ENCODE results near the gene SLC22A2.

- TF ChIP-seq PHB2 (IDR thresholded peaks at IDR 0.05; ENCODE audit: low read depth), result no peak
- no peak for TF ChIP-seq TCF7L2 (IDR thresholded peaks at IDR 0.05; ENCODE audit: low read depth, low read length)
- no peak for TF ChIP-seq EZH2 (IDR thresholded peaks at IDR 0.05; ENCODE audit: borderline replicate concordance, low read depth, low read length)
- no peak for TF ChIP-seq NCOA6 (IDR thresholded peaks at IDR 0.05)
- TF ChIP-seq, protein P1, sequence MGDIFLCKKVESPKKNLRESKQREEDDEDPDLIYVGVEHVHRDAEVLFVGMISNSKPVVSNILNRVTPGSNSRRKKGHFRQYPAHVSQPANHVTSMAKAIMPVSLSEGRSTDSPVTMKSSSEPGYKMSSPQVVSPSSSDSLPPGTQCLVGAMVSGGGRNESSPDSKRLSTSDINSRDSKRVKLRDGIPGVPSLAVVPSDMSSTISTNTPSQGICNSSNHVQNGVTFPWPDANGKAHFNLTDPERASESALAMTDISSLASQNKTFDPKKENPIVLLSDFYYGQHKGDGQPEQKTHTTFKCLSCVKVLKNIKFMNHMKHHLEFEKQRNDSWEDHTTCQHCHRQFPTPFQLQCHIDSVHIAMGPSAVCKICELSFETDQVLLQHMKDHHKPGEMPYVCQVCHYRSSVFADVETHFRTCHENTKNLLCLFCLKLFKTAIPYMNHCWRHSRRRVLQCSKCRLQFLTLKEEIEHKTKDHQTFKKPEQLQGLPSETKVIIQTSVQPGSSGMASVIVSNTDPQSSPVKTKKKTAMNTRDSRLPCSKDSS (IDR thresholded peaks at IDR 0.05; ENCODE audit: low read depth, partially characterized antibody), result no peak
- TF ChIP-seq FOXM1 (IDR thresholded peaks at IDR 0.05; ENCODE audit: low read depth), result no peak
- no peak for TF ChIP-seq FOXM1 (CRISPR knock-in tag; IDR thresholded peaks at IDR 0.05; ENCODE audit: low read depth)
These were observed 463 bp upstream of the SLC22A2 start for GRCh38 chr6:160259143-160259425.

Measured in K562 (cell line).